ENCODE data around the gene ATOX1. TPM values are rescaled to one million over a fixed set of nuclear protein-coding genes. Genes with fewer than 3 reads are reported as not detected.

The ATOX1 gene, protein sequence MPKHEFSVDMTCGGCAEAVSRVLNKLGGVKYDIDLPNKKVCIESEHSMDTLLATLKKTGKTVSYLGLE
- 344 and 497 TPM in 2 replicates for polyA plus RNA-seq (2012; rRNA removed)
- 405 and 434 TPM in 2 replicates for polyA plus RNA-seq (2012; cell fraction: cytosol; rRNA removed)
- polyA plus RNA-seq (2012; cell fraction: nucleus; rRNA removed) = 101 and 168 TPM in 2 replicates

DNA sequence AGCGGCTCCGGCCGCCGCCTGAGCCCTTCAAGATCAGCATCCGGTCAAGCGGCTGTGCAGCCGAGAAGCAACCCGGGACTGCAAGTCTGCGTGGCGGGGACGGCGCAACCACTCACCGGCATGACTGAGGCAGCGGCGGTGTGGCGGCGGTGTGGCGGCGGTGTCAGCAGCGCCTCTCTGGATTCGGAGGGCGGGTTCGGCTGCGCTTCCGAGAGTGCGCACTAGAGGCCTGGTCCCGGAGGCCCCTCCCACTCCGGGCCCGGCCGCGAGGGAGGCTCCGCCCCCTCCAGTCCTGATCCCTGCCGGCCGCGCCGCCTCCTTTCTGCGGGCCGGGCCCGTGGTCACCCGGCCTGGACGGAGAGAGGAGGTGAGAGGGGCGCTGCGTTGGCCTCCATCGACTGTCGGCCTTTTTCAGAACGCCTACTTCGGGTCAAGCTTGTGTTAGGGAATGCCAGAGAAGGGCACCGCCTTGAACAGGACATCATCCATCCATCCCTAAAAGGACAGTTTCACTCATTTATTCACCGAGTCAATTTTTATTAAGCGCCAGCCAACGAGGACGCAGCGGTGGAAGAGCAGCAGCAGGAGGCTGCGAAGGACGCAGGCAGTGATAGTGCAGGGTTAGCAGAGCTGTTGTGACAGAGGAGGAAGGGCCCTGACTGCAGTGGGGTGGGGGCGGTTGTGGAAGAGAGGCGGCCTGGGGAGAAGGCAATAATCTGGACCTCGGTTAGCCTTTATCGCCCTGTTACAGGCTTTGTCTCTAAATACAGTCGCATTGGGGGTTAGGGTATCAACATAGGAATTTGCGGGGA, at the start of gene ATOX1:
TSS of gene ATOX1 (minus strand) at position 202 of the 812 bp plus-strand sequence. CDS start at position 122, 80 bp downstream.
- ChIA-PET CTCF (interaction anchor here (1.2 to 3.5 kb wide), 4 partner anchors 12 to 100 kb away, joined by 3 to 28 read pairs (median 12); no protein-coding TSS in a partner anchor), POLR2A (interaction anchor here (0.8 to 2.1 kb wide), 3 partner anchors 10 to 14 kb away, joined by 3 to 10 read pairs (median 3); partner anchors contain the start of gene G3BP1)
- no peak for TF ChIP-seq EP300 (IDR thresholded peaks at IDR 0.05; ENCODE audit: borderline replicate concordance in 1 of 2, low read depth in 1 of 2, low read length in 1 of 2)
- TF ChIP-seq SMC3 (IDR thresholded peaks at IDR 0.05; ENCODE audit: low read depth, low read length) = no peak
- TF ChIP-seq NRF1 (IDR thresholded peaks at IDR 0.05; ENCODE audit: low read depth, low read length) = peak; percentile 67
- TF ChIP-seq REST (IDR thresholded peaks at IDR 0.05; ENCODE audit: low read depth, low read length) = peak; percentile 8; the same call in 1 of the 2 replicates
- TF ChIP-seq ELF1 (IDR thresholded peaks at IDR 0.05) = peak; percentile 83
- TF ChIP-seq YY1 (IDR thresholded peaks at IDR 0.05; ENCODE audit: low read depth) = no peak
- TF ChIP-seq SIN3A (IDR thresholded peaks at IDR 0.05; ENCODE audit: borderline replicate concordance, low read depth, low read length) = peak; percentile 80; the same call in 1 of the 2 replicates
- TF ChIP-seq, protein P1, sequence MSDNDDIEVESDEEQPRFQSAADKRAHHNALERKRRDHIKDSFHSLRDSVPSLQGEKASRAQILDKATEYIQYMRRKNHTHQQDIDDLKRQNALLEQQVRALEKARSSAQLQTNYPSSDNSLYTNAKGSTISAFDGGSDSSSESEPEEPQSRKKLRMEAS (IDR thresholded peaks at IDR 0.05; ENCODE audit: low read depth) = peak; percentile 37; the same call in 1 of the 2 replicates
- peak; percentile 85 for TF ChIP-seq MXI1 (IDR thresholded peaks at IDR 0.05; ENCODE audit: low read depth, low read length)
- TF ChIP-seq GATA2 (CRISPR knock-in tag; IDR thresholded peaks at IDR 0.05) = no peak
- TF ChIP-seq POLR2AphosphoS5 (IDR thresholded peaks at IDR 0.05; ENCODE audit: low read depth, low read length) = peak; percentile 93
- TF ChIP-seq RAD21 (IDR thresholded peaks at IDR 0.05; ENCODE audit: low read length) = no peak
- TF ChIP-seq TAF1 (IDR thresholded peaks at IDR 0.05; ENCODE audit: borderline replicate concordance, low read depth, low read length) = peak; percentile 83; the same call in 1 of the 2 replicates
- Histone ChIP-seq H3K79me2 (ENCODE audit: insufficient read depth) (peaks cover 44% of the 10 kb centered on the region), H3K36me3 (replicated peaks in 1 of 2; ENCODE audit: control insufficient read depth in 1 of 2, insufficient read depth in 2 of 2, low read length in 1 of 2) (peaks cover 0 to 4% of the 10 kb centered on the region in 2 experiments), H2AFZ (ENCODE audit: low read depth) (peak within 1 kb of the TSS; percentile 99), H3K4me3 (ENCODE audit: low read depth in 2 of 2, low read length in 1 of 2) (peak within 1 kb of the TSS; percentile 73 to 85), H3K9me2 (no peaks in the 10 kb centered on the region), H3K27ac (ENCODE audit: low read depth in 2 of 2, low read length in 1 of 2) (peak within 1 kb of the TSS; percentile 59 to 72; a peak in 3 of 4 replicates), H3K4me2 (peak within 1 kb of the TSS; percentile 92), H3K4me1 (ENCODE audit: control insufficient read depth in 1 of 2, insufficient read depth in 2 of 2, low read depth in 1 of 2, low read length in 1 of 2) (peaks cover 0 to 17% of the 10 kb centered on the region in 2 experiments; a peak in 1 of 4 replicates), H3K27me3 (ENCODE audit: insufficient read depth) (no peaks in the 10 kb centered on the region), H4K20me1 (ENCODE audit: insufficient read depth) (no peaks in the 10 kb centered on the region), H3K9ac (peak within 1 kb of the TSS; percentile 86), H3K9me3 (no peaks in the 10 kb centered on the region), H3F3A (replicated peaks; ENCODE audit: insufficient read depth) (no peaks in the 10 kb centered on the region)
- DNase-seq = peak; percentile 100
- WGBS (ENCODE audit: low lambda C conversion rate) = 26% methylated on average over 29 of the region's 61 CpGs

Data from SK-N-SH (cell line).